ENCODE measurements around the gene IL17RE.
"Not testable (repeated sequence)": the region's sequence is repeated elsewhere in the genome, so short reads cannot be mapped to it uniquely, and the experiment has no call there.

IL17RE gene

DNA sequence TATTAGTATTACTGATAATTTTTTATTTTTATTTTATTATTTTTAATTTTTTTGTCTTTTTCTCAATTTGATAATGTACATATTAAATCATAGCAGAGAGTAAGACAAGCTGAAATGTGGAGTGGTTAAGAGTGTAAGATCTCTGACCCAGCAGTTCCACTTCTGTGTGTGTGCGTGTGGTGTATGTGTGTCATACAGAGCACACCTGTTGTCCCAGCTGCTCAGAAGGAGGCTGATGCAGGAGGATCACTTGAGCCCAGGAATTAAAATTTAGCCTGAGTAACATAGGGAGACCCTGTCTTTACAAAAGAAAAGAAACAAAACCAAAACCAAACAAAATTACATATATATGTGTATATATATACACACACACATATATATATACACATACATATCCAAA, 21.2 kb upstream of the IL17RE start:
- no peak for DNase-seq (ENCODE audit: low spot score)

- DNase-seq (ENCODE audit: low spot score) = peak; percentile 44
These were observed 18.7 kb upstream of the IL17RE start for GRCh38 chr3:9883706-9884554.

DNA sequence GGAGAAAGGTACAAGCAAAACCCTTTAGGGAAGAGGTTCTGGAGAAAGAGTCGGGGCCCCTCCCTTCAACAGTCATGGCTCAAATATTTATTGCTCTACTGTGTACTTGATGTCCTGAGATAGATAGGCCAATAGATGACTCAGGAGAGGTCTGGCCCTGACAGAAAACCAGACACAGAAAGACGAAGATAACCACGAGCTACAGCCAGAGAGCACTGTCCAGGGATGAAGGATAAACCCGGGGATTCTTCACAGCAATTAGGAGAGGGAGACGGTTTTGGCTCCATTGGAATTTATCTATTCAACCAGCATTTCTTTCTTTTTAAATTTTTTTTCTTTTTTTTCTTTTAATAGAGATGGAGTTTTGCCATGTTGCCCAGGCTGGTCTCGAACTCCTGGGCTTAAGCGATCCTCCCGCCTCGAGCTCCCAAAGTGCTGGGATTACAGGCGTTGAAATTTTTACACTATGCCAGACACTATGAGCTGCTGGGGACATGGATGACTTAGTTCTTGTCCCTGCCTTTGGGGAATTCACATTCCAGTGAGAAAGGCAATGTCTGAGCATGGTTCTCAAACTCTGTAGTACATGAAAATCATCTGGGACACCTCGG, 18.0 kb upstream of the IL17RE start:
- peak; percentile 85 for DNase-seq (ENCODE audit: low spot score)

DNA sequence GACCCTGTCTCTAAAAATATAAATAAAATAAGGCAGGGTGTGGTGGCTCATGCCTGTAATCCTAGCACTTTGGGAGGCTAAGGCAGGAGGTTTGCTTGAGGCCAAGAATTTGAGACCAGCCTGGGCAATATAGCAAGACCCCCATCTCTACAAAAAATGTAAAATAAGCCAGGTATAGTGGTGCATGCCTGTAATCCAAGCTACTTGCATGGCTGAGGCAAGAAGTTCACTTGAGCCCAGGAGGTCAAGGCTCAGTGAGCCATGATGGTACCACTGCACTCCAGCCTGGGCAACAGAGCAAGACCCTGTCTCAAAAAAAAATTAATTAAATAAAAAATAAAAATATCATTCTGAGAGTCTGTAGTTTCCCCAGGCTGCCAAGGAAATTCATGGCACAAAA, 16.3 kb upstream of the IL17RE start:
- DNase-seq (ENCODE audit: low spot score) = no peak

GRCh38 chr3:9887480-9887879, 15.2 kb upstream of the IL17RE start:
- no peak for DNase-seq (ENCODE audit: low spot score)

- no peak for DNase-seq (ENCODE audit: low spot score)
These were observed 14.1 kb upstream of the IL17RE start for GRCh38 chr3:9888540-9888939.

DNA sequence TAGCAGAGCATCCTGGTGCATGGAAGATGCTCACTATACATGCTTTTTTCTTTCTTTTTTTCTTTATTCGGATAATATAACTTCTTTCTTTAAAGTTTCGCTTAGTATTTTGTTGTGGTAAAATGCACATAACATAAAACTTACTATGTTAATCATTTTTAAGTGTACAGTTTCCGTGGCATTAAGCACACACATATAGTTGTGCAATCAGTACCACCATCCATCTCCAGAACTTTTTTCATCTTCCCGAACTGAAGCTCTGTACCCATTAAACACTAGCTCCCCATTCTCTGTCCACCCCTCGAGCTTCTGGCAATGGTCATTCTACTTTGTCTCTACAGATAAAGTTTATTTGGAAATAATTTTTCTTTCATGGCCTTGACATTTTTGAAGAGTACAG, 13.2 kb upstream of the IL17RE start:
- no peak for DNase-seq (ENCODE audit: low spot score)

- peak; percentile 96 for DNase-seq (ENCODE audit: low spot score)
These were observed 12.2 kb upstream of the IL17RE start, which contains the start of gene JAGN1 for GRCh38 chr3:9890249-9891071. TSS of gene JAGN1 (plus strand) at chr3:9890610. CDS start at chr3:9890723, 113 bp downstream.

DNA sequence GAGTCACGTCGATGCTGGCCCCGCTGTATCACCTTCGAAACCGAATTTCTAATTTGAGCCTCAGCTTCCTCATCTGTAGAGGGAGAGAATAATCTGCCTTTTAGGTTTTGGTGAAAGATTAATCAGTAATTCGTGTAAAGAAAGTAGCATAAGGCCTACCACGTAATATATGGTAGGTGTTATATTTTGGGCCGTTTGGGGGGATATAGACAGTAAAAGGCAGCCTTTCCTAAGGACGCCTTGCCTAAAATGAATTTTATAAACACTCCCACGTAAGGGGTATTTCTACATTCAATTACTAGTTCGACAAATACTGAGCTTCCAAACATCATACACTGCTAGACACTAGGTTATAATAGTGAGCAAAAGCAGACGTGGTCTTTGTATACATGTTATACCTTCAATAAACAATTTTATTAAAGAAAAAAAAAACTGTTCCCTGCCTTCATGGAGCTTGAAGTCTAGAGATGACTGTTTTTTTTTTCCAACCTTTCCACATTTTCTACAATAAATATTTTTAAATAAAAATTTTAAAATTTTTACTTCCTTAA, 11.5 kb upstream of the IL17RE start:
- no peak for DNase-seq (ENCODE audit: low spot score)

DNA sequence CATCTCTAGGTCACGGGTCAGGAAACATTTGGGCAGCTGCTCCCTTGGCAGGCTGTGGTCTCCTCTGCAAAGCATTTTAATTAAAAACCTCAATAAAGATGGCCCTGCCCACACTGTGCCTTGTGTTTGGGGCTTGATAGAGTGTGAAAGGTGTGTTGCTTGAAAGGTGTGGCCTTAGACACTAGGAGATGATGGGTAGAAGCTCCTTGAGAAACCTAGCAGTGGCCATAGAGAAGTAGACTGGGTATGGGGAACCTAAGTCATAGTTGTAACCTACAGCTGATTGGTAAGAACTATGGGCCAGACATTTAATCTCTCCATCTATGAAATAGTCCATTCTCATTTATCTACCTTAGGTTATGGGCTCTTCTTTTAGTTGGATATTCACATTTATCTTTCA, 8.9 kb upstream of the IL17RE start:
- DNase-seq (ENCODE audit: low spot score) = no peak

- DNase-seq (ENCODE audit: low spot score) = not testable (repeated sequence)
These were observed 6.9 kb upstream of the IL17RE start for GRCh38 chr3:9895715-9896114.

DNA sequence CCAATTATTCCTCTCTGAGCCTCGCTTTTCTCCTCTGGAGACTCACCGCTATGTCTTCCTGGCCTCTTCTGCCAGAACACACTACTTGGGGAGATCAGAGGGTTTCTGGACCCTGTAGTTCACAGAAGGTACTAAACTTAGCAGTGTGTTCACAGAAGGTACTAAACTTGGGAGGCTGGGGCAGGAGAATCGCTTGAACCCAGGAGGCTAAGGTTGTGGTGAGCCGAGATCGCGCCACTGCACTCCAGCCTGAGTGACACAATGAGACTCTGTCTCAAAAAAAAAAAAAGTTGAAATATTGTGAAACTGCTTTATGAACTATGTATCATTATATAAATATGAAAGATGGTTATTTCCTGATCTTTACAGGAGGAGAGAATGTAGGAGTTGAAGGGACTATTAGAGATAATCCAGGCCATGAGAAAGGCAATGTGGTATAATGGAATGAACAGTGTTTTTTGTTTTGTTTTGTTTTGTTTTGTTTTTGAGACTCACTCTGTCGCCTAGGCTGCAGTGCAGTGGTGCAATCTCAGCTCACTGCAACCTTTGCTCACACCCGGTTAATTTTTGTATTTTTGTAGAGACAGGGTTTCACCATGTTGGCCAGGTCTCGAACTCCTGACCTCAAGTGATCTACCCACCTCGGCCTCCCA, 5.8 kb upstream of the IL17RE start:
- DNase-seq (ENCODE audit: low spot score) = not testable (repeated sequence)

- no peak for DNase-seq (ENCODE audit: low spot score)
These were observed 5.0 kb upstream of the IL17RE start for GRCh38 chr3:9897408-9898372.

GRCh38 chr3:9898467-9899241, 4.0 kb upstream of the IL17RE start:
- no peak for DNase-seq (ENCODE audit: low spot score)

- DNase-seq (ENCODE audit: low spot score) = no peak
These were observed 3.3 kb upstream of the IL17RE start for GRCh38 chr3:9899289-9899791.

GRCh38 chr3:9900965-9901415, 1.7 kb upstream of the IL17RE start:
- not testable (repeated sequence) for DNase-seq (ENCODE audit: low spot score)

GRCh38 chr3:9901967-9902366, 681 bp upstream of the IL17RE start:
- no peak for DNase-seq (ENCODE audit: low spot score)

GRCh38 chr3:9903238-9903624, 583 bp downstream of the IL17RE start:
- peak; percentile 69 for DNase-seq (ENCODE audit: low spot score)

- no peak for DNase-seq (ENCODE audit: low spot score)
These were observed 1.3 kb downstream of the IL17RE start for GRCh38 chr3:9903904-9904303.

DNA sequence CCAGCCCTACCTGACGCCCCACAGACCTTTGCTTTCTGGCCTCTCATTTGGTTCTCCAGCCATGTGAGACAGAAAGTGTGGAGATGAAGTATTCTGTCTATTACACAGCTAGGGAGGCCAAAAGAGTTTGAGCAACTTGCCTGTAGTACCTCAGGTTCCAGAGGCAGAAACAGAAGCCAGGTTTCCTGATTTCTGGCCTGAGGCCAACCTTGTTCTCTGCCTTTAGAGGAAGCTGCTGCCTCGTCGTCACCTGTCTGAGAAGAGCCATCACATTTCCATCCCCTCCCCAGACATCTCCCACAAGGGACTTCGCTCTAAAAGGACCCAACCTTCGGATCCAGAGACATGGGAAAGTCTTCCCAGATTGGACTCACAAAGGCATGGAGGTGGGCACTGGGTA, 3.8 kb downstream of the IL17RE start:
- no peak for DNase-seq (ENCODE audit: low spot score)
